HCT116 (cell line): Measurements from ENCODE around the gene C14orf132.

Experiments used
- CTCF ChIP-seq, 3 experiments: fragments of 200-600 bp in 1 of 3; sonication (generic) in 1 of 3; IDR thresholded peaks in 2 of 3; conservative IDR thresholded peaks in 1 of 3; 2 replicates each; pipeline ENCODE4 v1.5.1; 2012 to 2017; ENCODE audit warnings: low read depth in 2 of 3, low read length in 2 of 3, antibody characterized with exemption in 1 of 3, borderline replicate concordance in 1 of 3, control low read depth in 1 of 3, mild to moderate bottlenecking in 1 of 3, mixed read lengths in 1 of 3, mixed run types in 1 of 3, moderate library complexity in 1 of 3; ENCODE audit not compliant: insufficient read depth in 1 of 3
- EGR1 ChIP-seq: IDR thresholded peaks from 2 replicates; pipeline ENCODE4 v1.6.1; 2012; ENCODE audit warnings: low read depth
- EZH2 ChIP-seq: fragments of 200-600 bp; sonication (generic); IDR thresholded peaks from 2 replicates; pipeline ENCODE4 v1.6.1; 2017; ENCODE audit warnings: antibody characterized with exemption, mixed run types
- YY1 ChIP-seq: IDR thresholded peaks from 2 replicates; pipeline ENCODE4 v1.6.1; 2011; ENCODE audit warnings: low read length, low read depth, moderate library complexity, mild to moderate bottlenecking; ENCODE audit not compliant: insufficient replicate concordance; ENCODE audit errors: extremely low read depth
- ZBTB33 ChIP-seq: IDR thresholded peaks from 2 replicates; pipeline ENCODE4 v1.6.1; 2011; ENCODE audit warnings: mild to moderate bottlenecking, low read length, moderate library complexity; ENCODE audit not compliant: insufficient replicate concordance; ENCODE audit errors: extremely low read depth
- TF ChIP-seq, protein P1 (sequence below): IDR thresholded peaks from 2 replicates; pipeline ENCODE4 v1.6.1; 2012
- TF ChIP-seq, protein P2 (sequence below): IDR thresholded peaks from 2 replicates; pipeline ENCODE4 v1.6.1; 2012; ENCODE audit warnings: low read depth

GRCh38 chr14:96108061-96108795, 69.1 kb downstream of the C14orf132 start:
- no peak for TF ChIP-seq CTCF (IDR thresholded peaks at IDR 0.05 in 2 of 3, conservative IDR thresholded peaks at IDR 0.05 in 1 of 3; ENCODE audit: borderline replicate concordance in 1 of 3, insufficient read depth in 1 of 3, low read depth in 2 of 3, low read length in 2 of 3)
- TF ChIP-seq EZH2: no peak
- TF ChIP-seq, protein P1, sequence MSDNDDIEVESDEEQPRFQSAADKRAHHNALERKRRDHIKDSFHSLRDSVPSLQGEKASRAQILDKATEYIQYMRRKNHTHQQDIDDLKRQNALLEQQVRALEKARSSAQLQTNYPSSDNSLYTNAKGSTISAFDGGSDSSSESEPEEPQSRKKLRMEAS: no peak
- TF ChIP-seq YY1: no peak
- TF ChIP-seq, protein P2, sequence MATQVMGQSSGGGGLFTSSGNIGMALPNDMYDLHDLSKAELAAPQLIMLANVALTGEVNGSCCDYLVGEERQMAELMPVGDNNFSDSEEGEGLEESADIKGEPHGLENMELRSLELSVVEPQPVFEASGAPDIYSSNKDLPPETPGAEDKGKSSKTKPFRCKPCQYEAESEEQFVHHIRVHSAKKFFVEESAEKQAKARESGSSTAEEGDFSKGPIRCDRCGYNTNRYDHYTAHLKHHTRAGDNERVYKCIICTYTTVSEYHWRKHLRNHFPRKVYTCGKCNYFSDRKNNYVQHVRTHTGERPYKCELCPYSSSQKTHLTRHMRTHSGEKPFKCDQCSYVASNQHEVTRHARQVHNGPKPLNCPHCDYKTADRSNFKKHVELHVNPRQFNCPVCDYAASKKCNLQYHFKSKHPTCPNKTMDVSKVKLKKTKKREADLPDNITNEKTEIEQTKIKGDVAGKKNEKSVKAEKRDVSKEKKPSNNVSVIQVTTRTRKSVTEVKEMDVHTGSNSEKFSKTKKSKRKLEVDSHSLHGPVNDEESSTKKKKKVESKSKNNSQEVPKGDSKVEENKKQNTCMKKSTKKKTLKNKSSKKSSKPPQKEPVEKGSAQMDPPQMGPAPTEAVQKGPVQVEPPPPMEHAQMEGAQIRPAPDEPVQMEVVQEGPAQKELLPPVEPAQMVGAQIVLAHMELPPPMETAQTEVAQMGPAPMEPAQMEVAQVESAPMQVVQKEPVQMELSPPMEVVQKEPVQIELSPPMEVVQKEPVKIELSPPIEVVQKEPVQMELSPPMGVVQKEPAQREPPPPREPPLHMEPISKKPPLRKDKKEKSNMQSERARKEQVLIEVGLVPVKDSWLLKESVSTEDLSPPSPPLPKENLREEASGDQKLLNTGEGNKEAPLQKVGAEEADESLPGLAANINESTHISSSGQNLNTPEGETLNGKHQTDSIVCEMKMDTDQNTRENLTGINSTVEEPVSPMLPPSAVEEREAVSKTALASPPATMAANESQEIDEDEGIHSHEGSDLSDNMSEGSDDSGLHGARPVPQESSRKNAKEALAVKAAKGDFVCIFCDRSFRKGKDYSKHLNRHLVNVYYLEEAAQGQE: no peak
- TF ChIP-seq ZBTB33: no peak
- TF ChIP-seq EGR1: no peak
